GM18519 (cell line): ENCODE measurements around the gene CCDC91.

ENCODE experiments used
- ATAC-seq: cut with Tn5 transposase; IDR thresholded peaks from one replicate; pipeline ENCODE4 v1.9.1; 2021; ENCODE audit warnings: mild to moderate bottlenecking, moderate library complexity; ENCODE audit not compliant: unreplicated experiment, low FRiP score

CCDC91 gene, protein sequence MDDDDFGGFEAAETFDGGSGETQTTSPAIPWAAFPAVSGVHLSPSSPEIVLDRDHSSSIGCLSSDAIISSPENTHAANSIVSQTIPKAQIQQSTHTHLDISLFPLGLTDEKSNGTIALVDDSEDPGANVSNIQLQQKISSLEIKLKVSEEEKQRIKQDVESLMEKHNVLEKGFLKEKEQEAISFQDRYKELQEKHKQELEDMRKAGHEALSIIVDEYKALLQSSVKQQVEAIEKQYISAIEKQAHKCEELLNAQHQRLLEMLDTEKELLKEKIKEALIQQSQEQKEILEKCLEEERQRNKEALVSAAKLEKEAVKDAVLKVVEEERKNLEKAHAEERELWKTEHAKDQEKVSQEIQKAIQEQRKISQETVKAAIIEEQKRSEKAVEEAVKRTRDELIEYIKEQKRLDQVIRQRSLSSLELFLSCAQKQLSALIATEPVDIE

GRCh38 chr12:28190321-28191050, at the start of gene CCDC91:
Gene CCDC91 (plus strand): TSS chr12:28190456. CDS start chr12:28257216, 66,760 bp downstream.
- ATAC-seq: peak; percentile 76

GRCh38 chr12:28144059-28144458, 46.2 kb upstream of the CCDC91 start:
- ATAC-seq: no peak

- no peak for ATAC-seq
Observed at GRCh38 chr12:28144532-28144931, 45.7 kb upstream of the CCDC91 start.

- ATAC-seq: no peak
Observed at GRCh38 chr12:28145216-28145615, 45.0 kb upstream of the CCDC91 start.

DNA sequence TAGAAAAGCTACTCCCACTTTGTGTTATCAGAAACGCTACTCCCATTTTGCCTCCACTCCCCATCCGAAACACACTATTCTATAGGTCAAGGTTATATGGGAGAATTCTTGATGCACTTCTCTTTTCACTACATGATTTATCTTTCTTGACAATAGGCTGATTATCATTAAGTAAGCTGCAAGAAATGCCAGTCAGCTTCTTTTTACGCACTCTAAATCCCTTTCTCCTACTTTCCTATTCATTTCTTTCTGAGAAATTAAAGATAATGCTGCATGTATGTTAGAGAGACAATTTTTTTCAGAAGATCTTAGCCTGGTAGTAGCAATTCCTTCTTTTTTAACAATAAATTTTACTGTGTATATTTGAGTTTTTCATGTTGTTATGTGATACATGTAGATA, 41.0 kb upstream of the CCDC91 start:
- no peak for ATAC-seq

GRCh38 chr12:28156362-28156761, 33.9 kb upstream of the CCDC91 start:
- ATAC-seq: no peak

GRCh38 chr12:28156804-28157203, 33.5 kb upstream of the CCDC91 start:
- no peak for ATAC-seq

- ATAC-seq: no peak
Observed at GRCh38 chr12:28158353-28158752, 31.9 kb upstream of the CCDC91 start.

DNA sequence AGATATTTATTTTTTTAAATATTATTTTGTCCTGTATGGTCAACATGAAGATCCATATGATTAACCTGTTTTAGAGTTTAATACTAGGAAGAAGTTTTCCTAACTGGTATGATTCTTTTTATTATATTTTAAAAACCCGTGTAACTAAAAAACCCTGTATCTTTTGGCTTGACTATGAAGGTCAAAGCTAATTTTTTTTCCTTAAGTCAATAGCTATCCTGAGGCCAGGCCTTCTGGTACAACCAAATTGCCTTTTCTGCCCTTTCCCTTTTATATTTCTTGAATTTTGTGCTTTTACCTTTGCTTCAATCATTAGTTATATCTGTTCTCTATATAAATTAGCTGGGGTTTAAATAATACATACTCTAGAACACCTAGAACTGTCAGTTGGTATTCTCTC, 30.6 kb upstream of the CCDC91 start:
- no peak for ATAC-seq

DNA sequence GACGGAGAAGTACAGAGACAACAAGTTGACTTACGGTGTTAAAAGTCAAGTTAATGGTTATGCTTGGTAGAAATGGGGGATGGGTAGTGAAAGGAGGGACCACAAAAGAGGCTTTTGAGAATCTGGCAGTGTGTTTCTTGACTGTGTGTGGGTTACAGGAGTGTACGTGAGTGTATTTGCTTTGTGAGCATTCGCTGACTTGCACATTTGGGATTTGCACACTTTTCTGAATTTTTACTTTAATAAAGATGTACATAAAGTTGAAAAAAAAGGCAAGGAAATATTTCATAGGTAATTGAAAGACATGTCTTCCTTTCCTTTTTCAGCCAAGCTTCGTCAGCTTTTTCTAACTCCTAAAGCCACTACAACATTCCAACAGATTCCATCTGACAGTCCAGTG, 28.6 kb upstream of the CCDC91 start:
- ATAC-seq: no peak

DNA sequence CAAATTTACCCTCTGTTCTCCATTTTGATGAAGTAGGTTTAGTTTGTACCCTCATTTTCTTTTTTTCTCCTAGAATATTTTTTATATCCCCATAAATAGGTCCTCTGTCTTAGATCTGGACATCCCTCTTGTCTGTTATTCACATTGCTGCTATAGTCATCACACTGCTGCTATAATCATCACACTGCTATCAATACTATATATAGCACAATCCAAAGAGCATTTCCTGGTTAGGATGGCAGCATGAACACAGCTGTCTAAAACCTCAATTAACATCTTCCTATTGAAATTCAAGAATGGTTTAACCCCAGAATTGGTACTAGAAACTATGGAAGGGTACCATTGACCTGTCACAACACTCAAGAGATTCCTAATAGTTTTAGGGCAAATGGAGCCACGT, 27.6 kb upstream of the CCDC91 start:
- no peak for ATAC-seq

- no peak for ATAC-seq
Observed at GRCh38 chr12:28164644-28165275, 25.5 kb upstream of the CCDC91 start.

DNA sequence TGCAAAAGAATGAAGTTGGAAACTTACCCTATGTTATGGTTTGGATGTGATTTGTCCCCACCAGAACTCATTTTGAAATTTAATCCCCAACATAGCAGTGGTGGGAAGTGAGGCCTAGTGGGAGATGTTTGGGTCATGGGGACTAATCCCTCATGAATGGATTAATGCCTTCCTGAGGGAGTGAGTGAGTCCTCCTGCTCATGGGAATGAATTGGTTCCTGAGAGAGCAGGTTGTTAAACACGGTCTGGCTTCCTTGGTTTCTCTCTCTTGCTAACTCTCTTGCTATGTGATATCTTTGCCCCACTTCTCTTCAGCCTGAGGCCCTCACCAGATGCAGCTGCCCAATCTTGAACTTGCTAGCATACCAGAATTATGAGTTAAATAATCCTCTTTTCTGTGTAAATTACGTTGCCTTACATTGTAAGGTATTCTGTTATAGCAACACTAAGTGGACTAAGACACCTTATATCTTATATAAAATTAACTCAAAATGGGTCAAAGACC, 22.2 kb upstream of the CCDC91 start:
- ATAC-seq: no peak

GRCh38 chr12:28171356-28172060, 18.7 kb upstream of the CCDC91 start:
- ATAC-seq: no peak

GRCh38 chr12:28172434-28173030, 17.7 kb upstream of the CCDC91 start:
- no peak for ATAC-seq

DNA sequence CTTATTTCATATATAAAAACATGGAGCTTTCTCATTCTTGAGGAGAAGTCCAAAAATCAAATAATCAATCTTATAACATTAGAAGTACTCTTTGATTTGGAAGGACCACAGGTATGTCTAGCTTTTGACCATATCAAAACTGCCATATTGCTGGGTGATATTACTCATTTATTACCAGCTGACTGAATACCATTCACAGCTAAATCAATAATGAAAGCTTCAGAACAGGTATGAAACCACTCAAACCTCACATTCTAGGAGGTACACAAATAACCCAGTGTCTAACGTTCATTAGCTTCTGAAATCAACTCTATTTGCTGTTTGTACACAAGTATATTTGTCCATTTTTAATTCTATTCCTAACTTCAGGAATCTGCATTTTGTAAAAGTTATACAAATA, 16.8 kb upstream of the CCDC91 start:
- no peak for ATAC-seq

DNA sequence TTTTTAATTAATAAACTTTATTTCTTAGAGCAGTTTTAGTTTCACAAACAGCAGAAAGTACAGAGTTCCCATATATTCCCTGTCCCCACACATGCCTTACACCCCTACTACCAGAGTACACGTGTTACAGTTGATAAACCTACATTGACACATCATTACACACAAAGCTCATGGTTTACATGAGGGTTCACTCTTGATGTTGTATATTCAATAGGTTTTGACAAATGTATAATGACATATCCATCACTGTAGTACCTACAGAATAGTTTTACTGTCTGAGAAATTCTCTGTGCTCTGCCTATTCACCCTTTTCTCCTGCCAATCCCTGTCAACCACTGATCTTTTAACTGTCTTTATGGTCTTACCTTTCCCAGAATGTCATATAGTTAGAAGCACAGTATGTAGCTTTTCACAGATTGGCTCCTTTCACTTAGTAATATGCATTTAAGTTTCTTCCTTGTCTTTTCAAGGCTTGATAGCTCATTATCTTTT, 15.1 kb upstream of the CCDC91 start:
- ATAC-seq: no peak

GRCh38 chr12:28176295-28176694, 14.0 kb upstream of the CCDC91 start:
- no peak for ATAC-seq

DNA sequence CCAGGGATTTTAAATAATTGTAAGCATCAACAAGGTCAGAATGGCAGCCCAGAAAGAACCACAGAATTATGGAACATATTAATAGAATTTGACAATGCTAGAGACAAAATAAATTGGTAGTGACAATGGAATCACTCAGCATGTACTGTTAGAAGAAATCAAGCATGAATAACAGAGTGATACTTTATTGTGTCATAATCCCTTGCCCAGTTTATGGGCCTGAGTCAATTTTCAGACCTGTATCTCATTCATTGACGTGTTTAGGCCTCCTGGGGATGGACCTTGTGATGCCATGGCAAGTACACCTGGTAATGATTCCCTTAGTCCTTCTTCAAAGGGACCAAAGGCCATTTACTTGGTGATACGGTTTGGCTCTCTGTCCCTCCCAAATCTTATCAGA, 12.8 kb upstream of the CCDC91 start:
- ATAC-seq: no peak

DNA sequence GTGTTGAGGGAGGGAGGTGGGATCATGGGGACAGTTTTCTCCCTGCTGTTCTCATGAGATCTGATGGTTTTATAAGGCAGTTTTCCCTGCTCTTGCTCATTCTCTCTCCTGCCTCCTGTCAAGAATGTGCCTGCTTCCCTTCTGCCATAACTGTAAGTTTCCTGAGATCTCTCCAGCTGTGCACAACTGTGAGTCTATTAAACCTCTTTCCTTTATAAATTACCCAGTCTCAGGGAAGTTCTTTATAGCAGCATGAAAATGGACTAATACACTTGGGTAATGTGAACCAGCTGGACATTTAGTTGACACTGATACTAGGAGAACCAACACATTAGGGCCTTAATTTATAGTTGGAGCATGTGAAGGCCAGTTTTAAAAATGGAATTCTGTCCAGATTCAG, 12.4 kb upstream of the CCDC91 start:
- ATAC-seq: no peak
